ENCODE measurements around the gene INTS3.

DNA sequence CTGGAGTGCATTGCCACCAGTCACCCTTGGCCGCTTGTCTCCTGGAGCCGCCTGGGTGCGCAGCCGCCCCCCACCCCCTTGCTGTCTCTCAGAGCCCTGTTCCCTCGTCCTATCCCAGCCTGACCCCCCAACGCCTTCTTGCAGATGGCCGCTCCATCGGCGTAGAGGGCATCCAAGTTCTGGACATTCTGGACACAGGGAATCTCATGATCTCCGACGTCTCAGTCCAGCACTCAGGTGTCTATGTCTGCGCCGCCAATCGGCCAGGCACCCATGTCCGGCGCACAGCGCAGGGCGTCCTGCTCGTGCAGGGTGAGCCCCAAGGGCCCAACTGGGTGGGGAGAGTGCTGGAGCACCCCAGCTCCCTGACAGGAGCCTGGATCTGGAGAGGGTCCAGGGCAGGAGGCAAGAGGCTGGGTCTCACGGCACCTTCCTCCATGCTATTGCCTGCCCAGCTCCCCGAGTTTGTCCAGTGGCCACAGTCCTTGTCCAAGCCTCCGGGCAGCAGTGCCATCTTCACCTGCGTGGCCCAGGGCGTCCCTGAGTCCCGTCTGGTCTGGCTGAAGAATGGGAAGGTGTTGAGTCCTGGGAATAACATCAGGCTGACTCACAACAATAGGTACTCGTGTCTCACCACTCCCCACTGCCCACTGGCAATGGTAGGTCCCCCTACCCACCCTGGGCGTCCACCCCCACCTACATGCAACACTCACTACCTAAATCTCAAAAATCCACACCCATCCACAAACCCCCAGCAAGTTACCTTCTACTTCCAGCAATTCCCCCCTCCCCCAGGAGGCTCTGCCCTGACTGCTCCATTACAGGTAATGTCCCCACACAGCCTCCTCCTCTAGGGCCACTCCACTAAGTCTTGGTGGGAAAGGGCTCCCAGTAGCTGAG lies 72.0 kb downstream of the INTS3 start:
- TF ChIP-seq, protein P1, sequence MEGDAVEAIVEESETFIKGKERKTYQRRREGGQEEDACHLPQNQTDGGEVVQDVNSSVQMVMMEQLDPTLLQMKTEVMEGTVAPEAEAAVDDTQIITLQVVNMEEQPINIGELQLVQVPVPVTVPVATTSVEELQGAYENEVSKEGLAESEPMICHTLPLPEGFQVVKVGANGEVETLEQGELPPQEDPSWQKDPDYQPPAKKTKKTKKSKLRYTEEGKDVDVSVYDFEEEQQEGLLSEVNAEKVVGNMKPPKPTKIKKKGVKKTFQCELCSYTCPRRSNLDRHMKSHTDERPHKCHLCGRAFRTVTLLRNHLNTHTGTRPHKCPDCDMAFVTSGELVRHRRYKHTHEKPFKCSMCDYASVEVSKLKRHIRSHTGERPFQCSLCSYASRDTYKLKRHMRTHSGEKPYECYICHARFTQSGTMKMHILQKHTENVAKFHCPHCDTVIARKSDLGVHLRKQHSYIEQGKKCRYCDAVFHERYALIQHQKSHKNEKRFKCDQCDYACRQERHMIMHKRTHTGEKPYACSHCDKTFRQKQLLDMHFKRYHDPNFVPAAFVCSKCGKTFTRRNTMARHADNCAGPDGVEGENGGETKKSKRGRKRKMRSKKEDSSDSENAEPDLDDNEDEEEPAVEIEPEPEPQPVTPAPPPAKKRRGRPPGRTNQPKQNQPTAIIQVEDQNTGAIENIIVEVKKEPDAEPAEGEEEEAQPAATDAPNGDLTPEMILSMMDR (IDR thresholded peaks at IDR 0.05; ENCODE audit: poor library complexity, severe bottlenecking), result no peak
- TF ChIP-seq EP300 (conservative IDR thresholded peaks at IDR 0.05; ENCODE audit: poor library complexity, severe bottlenecking) (no peak), MXI1 (conservative IDR thresholded peaks at IDR 0.05; ENCODE audit: poor library complexity, severe bottlenecking) (no peak)
